ENCODE results near the gene SMU1.

Gene SMU1

DNA sequence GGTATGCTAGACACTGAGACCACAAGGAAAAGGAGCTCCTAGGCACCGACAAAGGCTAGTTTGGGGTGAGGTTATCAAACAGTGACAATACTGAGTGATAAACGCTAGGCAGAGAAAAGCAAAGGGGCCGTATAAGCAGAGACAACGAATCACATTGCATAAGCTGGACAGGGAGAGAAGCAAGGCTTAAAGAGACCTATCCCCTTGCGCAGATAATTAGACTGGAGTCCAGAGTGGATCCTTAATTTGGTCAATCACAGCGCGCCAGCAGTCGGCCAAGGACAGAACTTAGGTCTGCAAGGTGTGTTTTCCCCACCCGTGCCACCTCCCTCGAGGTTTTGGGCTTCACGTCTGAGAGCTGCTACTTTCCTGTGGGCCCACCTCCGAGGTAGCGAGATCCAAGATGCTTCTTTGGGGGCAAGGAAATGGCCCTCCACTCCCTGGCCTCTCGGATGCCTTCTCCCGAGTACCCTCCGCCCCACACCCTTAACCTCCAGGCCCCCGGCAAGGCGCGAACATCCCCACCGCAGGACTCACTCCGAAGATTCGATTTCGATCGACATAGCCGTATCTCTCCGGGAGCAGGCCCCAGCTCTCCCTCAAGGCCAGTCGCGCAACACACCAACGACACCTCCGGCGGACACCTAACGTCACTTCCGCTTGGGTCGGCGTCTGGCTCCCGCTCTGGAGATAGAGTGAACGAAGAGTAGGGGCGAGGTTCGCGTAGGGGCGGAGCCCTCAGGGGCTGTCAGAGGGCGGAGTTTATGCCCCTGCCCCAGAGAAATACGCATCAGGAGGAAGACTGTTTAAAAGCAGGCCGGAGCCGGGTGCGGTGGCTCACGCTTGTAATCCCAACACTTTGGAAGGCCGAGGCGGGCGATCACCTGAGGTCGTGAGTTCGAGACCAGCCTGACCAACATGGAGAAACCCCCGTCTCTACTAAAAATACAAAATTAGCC, at the start of gene SMU1:
Gene SMU1 (minus strand): TSS at position 629 of the 959 bp plus-strand sequence. CDS start 66 bp downstream, at position 563.
- DNase-seq, result peak; percentile 99

DNA sequence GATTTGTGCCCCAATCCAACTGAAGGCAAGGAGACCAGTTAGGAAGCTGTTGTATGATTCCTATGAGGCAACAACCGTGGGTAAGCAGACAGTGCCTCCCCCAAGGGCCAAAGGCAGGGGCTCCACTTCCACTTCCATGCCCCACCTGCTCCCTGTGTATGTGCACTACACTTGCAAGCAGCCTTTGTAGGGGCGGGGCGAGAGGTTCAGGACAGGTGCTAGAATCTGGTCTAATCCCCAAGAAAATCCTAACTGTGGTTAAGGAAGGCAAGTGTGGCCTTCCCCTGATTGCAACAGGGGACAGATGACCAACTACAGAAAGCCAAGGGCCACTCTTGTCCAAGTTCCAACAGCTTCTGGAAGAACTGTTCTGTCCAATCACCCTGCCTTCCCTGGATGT, 49.0 kb upstream of the SMU1 start:
- DNase-seq, result no peak

DNA sequence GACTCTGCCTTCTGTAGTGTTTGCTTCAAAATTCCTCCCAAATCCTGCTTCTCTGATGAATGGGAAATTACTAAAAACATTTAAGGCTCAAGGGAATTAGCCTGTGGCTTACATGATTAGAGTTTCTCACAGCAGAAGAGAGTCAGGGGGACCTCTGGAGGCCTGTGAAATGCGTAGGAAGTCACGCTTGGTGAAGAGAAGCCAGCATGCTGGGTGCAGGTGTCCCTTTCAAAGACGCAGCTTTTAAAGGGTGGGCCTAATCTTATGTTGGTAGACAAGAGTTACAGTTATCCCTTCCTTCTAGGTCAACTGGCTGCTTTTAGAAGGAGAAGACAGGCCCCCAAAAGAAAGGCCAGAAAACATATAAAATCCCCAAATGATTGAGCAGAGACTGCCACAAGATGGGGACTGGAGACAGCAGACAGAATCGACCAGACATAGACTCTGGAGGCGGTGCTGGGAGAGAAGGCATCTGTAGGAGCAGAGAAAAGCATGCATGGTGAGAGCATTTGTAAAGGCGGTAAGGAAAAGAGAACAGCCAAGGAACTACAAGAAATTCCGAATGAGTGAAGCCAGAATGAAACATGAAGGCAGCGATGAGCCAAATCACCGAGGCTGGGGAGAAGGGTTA, 48.4 kb upstream of the SMU1 start:
- no peak for DNase-seq

GRCh38 chr9:33124046-33124445, 47.6 kb upstream of the SMU1 start:
- no peak for DNase-seq

DNA sequence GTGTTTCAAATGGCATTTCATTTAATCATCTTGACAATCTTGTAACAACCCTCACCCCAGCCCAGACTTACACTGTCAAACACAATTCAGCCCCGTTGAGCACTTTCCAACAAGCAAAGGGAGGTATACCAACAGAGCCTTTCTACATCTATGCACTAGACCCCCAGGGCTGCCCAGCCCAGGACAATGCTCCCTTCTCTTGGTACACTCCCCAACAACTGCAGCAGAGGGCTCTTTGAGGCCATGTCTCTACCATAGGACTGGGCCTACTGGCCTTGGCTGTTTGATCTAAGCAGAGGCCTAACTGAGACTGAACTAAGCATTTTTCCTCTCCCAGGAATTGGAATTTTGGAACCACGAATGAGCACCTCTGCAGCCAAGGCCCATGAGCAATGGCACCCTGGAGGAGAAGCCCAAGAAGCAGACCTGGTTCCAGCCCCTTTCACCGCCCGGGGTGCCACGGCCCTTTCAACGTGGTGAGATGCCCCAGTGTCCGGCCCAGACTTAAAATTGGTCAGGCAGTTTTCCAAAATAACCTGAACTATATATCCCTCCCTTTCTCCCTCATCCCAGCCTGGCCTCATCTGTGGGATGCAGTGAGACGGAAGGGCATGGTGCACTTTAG, 47.0 kb upstream of the SMU1 start:
- DNase-seq, result no peak

DNA sequence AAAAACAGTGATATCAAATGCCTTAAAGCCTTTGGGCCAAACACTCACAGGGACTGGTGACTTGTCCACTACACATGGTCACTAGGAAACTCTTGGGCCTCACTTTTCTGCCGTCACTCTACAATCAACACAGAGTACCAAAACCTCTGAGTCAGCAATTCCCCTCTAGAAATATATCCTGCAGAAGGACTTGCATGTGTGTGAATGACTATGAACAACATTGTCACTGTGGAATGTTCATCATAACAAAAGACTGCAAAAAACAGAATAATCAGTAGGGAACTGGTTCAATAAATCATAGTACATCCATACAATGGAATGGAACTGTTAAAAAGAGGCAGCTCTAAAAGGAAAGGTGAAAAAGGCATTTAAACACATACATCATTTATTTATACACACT, 44.1 kb upstream of the SMU1 start:
- no peak for DNase-seq

DNA sequence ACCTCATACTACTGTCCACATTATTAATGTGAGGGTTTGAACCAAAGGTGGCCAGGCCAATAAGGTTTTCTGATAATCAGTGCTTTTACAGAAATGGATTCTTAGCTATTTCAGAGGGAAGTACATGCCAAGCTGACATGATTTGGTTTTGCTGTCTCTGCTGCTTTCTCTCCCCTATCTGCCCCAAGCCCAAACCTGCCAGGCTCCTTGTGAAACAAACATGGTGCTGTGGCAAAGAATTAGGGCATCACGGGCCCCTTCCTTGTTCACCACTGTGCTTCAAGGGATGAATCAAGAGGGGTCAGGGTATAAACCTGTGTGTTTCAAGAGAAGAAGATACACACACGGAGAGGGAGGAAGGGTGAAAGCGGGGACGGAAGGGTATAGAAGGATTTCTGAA, 41.3 kb upstream of the SMU1 start:
- peak; percentile 20 for DNase-seq

DNA sequence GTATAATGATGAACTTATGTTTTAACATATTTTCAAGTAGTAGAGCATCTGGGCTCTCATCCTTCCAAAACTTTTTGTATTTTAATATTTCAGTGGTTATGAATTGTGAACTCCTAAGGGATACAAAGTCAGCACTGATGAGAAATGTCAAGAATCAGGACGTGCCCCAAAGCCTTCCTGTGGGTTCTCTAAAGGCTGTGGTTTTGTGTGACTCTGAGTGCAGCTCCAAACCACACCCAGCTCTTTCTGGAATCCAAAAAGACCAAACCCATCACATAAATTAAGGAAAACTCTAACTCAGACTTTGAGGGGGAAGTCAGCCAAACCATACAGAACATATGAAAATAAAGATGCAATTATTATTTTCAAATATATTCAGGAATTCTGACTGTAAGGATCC, 40.8 kb upstream of the SMU1 start:
- DNase-seq, result no peak

GRCh38 chr9:33116860-33117259, 40.4 kb upstream of the SMU1 start:
- DNase-seq, result peak; percentile 77

DNA sequence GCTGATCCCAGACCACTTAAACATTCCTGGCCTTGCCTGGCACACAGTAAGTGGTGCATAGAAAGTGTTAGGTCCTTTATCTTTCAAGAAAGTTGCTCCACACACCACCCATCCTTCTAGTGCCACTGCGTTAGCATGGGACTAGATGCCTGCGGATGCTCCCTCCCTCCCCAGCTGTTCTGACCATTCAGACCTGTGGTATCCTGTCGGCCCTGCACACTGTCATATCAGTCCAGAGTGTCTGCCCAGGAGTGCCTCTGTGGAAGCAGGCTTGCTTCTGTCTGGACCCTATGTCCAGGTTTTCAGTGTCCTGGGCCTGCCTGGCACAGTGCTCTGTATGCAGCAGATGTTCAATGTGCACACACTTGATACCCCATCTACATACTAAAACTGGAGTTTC, 38.3 kb upstream of the SMU1 start:
- DNase-seq, result no peak

GRCh38 chr9:33113799-33114547, 37.5 kb upstream of the SMU1 start:
- no peak for DNase-seq

DNA sequence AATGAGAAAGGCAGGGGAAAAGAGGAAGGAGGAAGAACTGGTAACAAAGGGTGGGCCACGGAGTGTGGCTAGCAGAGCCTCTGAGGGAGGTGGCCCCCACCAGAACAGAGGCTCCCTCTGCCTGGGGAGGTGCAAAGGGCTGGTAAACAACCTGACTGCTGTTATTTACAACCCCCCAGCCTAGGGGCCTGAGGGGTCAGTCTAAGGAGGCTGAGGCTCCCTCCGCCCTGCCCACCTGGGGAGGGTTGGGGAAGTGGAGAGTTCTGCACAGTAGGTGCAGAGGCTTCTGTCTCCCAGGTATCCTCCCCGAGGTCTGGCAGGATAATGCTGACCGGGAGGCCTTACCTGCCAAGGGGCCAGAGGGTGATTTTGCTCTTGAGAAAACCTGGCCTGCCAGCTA, 35.6 kb upstream of the SMU1 start:
- DNase-seq, result no peak

DNA sequence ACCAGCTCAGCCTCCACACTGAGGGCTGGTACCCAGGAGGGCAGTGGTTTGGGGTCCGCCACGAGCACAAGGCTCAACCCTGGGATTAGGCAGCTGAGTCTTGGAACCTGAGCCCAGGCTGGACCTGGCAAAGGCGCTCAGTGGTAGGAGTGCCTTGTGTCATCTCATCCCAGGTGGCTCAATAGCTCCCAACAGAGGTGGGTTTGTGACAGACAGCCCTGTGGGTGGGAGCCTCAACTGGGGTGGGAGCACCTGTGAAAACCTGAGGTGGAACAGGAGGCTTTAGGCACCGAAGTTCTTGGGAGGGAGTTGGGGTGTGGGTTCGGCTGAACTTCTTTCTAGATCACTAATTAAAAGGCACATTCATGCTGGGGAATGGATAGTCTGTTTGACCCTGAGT, 35.2 kb upstream of the SMU1 start:
- DNase-seq, result no peak

- no peak for DNase-seq
Measured at GRCh38 chr9:33110686-33111085, 34.2 kb upstream of the SMU1 start.

DNA sequence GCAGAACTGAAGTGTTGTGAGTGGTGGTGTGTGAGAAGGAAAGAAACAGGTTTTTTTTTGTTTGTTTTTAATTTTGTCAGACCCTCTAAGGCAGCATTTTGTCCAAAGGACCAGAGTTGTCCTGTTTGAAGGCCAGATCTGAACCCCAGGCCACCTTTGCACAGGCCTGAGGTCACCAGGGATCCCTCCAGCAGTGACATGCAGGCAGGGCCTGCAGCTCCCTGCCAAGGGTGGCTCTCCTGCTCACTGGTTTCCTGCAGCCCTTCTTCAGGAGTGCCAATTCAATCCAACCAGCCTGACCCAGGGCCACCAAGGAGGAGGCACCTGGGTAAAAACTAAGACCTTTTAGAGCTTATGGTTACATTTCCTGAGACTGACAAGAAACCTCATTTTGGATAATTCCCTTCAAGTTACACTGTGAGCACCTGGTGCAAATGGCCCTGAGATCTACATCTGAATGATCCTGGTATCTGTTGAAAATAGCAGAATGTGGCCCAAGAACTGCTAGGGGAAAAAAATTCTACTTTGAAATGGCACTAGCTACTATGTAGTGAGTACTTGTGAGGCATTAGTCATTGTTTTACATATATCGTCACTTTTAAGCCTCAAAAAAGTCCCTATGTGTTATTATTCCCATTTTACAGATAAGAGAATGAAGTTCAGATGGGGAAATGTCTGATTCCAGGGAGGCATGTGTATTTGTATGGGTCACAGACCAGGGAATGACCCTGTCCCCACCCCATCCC, 33.5 kb upstream of the SMU1 start:
- DNase-seq, result no peak

DNA sequence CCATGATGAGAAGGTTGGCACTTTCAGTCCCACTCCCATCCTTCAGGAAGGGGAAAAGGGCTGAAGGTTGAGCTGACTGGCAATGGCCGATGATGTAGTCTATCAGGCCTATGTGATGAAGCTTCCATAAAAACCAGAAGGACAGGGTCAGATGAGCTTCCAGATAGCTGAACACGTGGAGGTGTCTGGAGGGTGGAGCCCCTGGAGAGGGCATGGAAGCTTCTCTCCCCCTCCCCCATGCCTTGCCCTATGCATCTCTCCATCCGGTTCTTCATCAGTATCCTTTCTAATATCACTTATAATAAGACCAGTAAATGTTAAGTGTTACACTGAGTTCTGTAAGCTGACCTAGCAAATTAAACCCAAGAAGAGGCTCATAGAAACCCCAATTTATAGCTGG, 32.6 kb upstream of the SMU1 start:
- no peak for DNase-seq

- DNase-seq, result no peak
Measured at GRCh38 chr9:33108472-33108871, 32.0 kb upstream of the SMU1 start.

- no peak for DNase-seq
Measured at GRCh38 chr9:33107762-33108161, 31.3 kb upstream of the SMU1 start.

DNA sequence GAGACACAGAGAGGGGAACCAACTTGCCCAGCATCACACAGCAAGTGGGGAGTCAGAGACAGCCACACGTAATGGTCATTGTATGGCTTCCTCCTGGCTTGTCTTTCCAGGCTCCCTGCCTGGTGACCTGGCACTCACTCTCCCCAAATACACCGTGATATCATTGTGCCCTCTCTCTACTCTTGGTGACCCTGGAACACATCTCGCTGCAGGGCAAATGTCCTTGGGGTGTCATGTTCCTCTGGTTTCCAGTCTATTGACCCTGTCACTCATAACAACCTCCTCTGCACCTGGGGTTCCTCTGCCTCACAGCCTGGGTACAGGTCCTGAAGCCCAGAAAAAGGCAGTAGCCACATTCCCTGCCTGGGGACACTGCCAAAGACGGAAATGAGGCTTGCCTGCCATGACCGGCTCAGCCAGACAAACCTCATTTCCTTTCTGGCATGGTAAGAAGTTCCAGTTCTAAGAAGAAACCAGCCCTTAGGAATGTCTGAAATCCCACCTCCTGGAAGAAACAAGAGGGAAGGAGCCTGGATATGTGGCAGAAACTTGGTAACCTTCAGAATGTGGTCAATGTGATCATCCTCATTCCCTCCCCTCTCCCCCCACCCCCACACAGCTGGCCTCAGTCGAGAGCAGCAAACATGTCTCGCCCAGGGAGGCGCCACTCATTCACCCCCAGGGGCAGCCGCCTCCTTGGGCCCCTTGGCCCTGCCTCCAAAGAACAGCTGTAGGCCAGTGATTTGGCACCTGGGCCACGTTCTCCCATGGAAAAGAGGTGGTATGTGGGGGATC, 30.6 kb upstream of the SMU1 start:
- peak; percentile 92 for DNase-seq

DNA sequence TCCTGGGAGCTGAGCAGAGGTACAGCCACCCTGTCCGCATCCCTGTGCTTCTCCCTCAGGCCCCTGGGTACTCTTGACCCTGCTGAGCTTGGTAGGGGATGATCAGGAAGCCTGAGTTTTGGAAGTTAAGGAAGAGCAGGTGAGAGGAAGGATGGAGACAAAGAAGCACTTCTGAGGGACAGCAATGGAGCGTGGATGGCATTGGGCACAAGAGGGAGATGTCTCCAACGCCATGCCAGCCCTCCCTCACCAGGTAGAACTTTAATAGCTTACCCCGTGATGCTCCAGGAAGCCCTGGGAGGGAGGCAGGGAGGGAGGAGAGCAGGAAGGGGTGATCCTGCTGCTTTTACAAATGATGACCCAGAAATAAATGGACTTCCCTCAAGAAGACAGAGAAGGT, 29.9 kb upstream of the SMU1 start:
- DNase-seq, result no peak

DNA sequence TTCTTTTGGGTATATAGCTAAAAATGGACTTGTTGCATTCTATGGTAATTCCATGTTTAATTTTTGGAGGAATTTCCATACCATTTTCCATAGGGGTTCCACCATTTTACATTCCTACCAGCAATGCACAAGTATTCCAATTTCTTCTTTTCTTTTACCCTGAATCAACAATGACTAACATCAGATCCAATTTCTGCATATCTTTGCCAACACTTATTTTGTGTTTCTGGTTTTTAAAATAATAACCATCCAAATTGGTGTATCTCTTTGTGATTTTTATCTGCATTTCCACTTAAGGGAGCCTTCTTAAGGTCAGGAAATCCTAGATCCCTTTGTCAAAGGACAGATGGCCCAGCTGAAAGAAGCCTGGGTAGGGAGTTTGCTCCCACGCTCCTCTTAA, 29.5 kb upstream of the SMU1 start:
- no peak for DNase-seq

- DNase-seq, result no peak
Measured at GRCh38 chr9:33105504-33105903, 29.0 kb upstream of the SMU1 start.
